ENCODE results near the gene MAMDC2.

The MAMDC2 gene

DNA sequence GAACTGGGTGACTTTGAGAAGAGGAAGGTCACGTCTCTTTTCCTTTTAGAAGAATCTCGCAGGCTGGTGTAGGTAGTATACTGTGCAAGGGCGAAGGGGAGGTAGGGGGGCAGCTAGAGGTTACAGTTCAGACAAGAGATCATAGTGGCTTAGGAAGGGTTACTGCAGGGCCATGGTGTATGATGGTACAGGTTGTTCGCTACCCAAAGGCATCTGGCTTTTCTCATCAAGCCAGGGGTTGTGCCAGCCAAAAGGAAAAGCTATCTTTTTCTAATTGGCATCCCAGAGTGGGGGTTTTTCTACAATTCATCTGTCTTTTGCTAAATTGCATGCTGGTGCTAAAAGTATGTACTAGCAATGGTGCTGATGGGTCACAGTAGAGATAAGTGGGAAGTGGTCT is 22.8 kb downstream of the MAMDC2 start:
- no peak for DNase-seq

DNA sequence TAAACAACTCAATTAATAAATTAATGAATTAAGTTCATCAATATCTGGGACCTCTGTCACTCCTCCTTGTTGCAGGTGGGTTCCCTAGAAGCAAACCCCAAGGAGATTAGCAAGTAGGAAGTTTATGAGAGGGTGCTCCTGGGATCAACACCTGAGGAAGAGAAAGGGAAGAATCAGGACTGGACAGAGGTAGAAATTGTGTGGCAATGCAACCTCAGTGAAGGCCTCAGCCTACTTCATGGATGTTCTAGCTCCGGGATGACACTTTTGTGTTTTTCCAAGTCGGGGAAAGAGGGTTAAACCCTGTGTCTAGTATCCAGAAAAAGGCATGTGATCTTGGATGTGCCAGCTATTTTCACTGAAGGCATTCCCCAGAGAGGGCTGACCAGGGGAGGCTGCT is 23.2 kb downstream of the MAMDC2 start:
- DNase-seq, result no peak

GRCh38 chr9:70069704-70070103 is 26.1 kb downstream of the MAMDC2 start:
- DNase-seq, result no peak

- DNase-seq, result no peak
These were observed 29.5 kb downstream of the MAMDC2 start for GRCh38 chr9:70073193-70073592.

DNA sequence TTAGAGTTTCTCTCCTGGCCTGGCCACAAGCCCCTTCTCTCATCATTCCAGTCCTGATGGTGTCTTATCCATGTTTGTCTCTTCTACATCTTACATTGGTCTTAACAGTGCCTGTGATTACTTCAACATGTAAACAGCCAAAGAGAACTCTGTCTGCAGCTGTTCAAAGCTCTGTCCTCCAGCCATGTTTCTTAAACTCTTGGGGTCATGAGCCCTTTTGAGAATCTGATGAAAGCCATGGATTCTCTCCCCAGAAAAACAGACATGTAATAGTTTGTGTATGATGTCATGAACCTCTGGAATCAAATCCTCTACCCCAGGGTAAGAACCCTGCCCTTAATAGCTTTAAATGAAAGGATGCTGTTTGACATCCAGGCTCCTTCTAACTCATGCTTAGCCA is 30.1 kb downstream of the MAMDC2 start:
- no peak for DNase-seq

GRCh38 chr9:70076678-70077077 is 33.0 kb downstream of the MAMDC2 start:
- no peak for DNase-seq

DNA sequence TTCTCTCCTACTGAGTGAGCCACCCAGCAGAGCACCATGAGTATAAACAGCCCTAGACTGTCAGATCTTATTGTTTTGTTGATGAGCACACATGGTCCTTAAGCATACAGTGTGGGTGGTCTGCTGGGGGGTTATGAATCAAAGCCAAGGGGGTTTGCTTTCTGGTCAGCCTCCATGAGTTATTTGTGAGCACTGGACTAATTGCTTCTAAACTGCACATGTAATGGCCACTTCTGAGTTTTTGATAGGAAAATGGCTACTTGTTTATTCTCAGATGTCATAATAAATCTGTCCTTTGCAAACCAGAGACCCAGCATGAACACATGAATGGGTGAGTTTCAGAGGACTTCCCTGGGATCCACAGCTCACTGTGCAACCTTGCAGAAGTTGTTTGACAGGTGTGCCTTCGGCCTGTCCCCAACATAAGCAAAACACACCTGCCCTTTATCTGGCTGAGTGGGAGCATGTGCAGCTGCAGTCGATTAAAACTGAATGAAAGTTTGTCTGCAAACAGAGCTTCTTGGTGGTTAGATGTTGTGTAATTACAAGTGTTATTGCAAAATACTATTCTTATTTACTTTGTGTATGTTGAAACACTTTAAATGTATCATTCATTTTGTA is 35.9 kb downstream of the MAMDC2 start:
- DNase-seq, result no peak

- no peak for DNase-seq
These were observed 37.0 kb downstream of the MAMDC2 start for GRCh38 chr9:70080481-70081119.

DNA sequence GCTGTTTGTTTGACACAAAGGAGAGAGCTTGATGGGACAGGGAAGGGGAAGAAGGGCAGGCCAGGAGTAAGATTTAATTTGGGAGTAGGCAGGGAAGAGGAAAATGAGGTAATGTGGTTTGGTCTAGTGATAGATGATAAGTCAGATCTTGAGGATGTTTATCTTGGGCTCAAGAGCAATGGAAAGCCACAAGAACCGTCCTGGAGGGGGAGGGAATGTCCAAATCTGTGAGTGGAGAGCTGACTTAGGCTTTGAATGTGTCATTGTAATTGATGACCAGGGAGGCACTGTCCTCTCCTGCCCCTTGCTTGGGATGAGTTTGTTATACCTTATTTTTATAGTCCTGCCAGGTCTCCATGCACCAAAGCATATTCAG is 37.5 kb downstream of the MAMDC2 start:
- DNase-seq, result no peak

GRCh38 chr9:70083429-70083828 is 39.8 kb downstream of the MAMDC2 start:
- DNase-seq, result no peak

DNA sequence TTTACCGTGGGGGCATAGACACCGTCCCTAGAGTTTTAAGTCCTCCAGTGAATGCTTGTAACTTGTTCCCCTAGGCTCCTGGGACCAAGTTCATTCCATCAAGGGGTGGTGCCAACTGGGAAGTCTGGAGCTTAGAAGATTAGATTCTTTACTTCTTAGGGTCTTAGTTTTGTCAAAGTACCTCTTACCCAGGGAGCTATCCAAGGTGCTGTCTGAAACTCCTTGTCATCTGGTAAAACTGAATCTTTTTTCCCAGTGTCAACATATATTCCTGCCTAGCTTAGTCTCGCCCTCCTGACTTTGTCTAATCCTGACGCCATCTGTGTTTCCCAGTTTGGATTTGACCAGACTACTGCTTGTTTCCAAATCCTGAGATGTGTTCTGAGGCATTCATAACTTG is 41.6 kb downstream of the MAMDC2 start:
- DNase-seq, result no peak

- no peak for DNase-seq
These were observed 47.5 kb downstream of the MAMDC2 start for GRCh38 chr9:70091103-70091502.

GRCh38 chr9:70091572-70091971 is 47.9 kb downstream of the MAMDC2 start:
- no peak for DNase-seq

DNA sequence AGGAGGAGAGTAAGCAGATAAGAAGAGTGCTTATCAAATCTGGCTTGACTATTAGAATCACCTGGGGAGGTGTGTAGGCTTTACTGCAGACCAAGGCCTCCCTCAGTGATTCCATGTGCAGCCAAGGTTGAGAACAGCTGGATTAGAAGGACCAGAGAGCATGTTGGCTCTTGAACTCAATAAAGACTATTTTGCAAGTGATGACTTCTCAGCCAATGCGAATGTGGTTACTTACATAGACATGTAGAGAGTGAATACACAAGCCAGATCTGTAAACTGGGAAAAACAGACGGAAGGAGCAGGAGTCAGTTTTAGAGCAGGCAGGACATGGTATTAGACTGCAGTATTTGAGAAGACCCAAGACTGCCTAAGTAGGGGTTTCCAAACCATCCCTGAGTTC is 48.5 kb downstream of the MAMDC2 start:
- DNase-seq, result no peak

DNA sequence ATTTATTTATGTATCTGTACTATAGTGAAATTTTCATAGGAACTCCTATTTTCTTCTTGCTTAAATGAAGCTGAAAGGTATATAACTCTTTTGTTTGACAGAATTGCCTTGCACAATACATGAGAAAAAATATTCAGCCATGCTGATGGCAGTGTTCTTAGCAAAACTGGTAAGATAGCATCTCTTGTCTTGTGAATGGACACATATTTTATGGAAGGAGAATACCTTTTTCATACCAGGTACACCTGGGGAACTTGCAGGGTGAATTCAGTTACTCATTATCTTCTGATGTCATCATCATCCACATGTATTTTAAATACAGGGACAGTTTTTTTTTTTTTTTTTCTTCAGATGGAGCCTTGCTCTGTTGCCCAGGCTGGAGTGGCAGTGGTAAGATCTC is 49.4 kb downstream of the MAMDC2 start:
- no peak for DNase-seq

DNA sequence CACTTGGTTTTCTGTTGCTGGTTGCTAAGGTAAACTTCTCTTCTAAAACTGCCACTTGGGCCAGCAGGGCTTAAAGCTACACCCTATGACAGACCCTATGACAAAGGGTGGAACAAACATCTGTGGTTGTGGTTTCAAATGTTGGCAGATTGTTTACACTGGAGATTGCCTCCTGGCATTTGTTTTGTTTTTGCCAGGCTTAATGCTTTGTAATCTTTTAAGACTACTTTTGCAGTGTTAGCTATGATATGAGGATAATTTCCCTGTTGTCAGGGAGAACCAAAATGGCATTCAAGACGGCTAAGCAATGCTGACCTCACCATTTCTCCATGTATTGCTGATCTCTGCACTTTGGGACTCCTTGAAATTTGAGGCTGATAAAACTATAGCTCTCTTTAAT is 50.3 kb downstream of the MAMDC2 start:
- no peak for DNase-seq

GRCh38 chr9:70094747-70095146 is 51.1 kb downstream of the MAMDC2 start:
- DNase-seq, result no peak

- DNase-seq, result no peak
These were observed 53.5 kb downstream of the MAMDC2 start for GRCh38 chr9:70097187-70097586.

GRCh38 chr9:70100362-70100761 is 56.7 kb downstream of the MAMDC2 start:
- no peak for DNase-seq

- no peak for DNase-seq
These were observed 57.6 kb downstream of the MAMDC2 start for GRCh38 chr9:70101265-70101664.

GRCh38 chr9:70105147-70105546 is 61.5 kb downstream of the MAMDC2 start:
- DNase-seq, result no peak

- no peak for DNase-seq
These were observed 62.9 kb downstream of the MAMDC2 start for GRCh38 chr9:70106571-70106970.

DNA sequence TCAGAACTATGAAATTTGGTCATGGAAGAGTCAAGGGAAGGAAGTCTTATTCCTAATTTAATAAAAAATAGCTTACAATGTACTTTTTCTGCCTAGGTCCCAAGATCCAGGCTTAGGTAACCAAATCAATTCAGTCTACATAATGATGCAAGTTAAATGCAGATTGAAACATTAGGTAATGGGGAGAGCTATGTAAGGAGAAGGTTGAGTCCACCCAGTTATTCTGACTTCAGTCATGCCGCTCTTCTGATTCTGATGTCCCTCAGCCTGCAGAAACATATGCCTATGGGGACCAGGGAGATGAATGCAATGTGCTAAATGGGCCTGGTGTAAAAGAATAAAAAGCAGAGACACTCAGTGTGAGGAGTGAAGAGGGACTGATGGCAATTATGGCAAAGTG is 63.9 kb downstream of the MAMDC2 start:
- DNase-seq, result no peak

- DNase-seq, result no peak
These were observed 64.5 kb downstream of the MAMDC2 start for GRCh38 chr9:70108181-70108580.
